ENCODE data around the gene ARL15. TPM values are rescaled to one million over a fixed set of nuclear protein-coding genes. Genes with fewer than 3 reads are reported as not detected.

The ARL15 gene
- total RNA-seq, 1 experiment from 2014 or later = 6.9 TPM

DNA sequence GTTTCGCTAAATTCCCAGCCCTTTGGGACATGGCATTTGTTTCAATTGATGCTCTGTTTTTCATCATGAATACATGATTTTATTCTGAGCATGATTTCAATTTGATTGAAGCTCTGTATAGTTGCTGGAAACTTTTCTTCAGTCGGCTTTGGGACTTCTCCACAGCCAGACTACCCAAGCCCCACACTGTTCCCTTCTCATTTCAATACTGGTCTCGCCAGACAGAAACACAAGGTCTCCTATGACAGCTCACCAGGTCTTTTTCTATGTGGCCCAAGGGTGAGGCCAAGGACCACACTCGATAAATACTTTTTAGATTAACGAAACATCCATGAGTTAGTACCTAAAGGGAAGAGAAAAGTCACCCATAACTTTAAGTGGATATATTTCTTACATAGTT is 132.2 kb downstream of the ARL15 start:
- ChIA-PET CTCF (no interaction called here), POLR2A (ENCODE audit: unreplicated experiment) (no interaction called here)
- BruUV-seq (replicated peaks) = no TSS peak
- no peaks in the 10 kb centered on the region for H3K9me2 ChIP-seq (replicated peaks; ENCODE audit: low read length)
- H4K20me1 ChIP-seq (ENCODE audit: low read length) = no peaks in the 10 kb centered on the region
- H3K4me1 ChIP-seq (ENCODE audit: insufficient read depth, low read length) = no peaks in the 10 kb centered on the region
- no peak overlapping the region for H3K4me2 ChIP-seq (ENCODE audit: low read length)
- H2AFZ ChIP-seq (ENCODE audit: low read length) = no peak overlapping the region
- H3K27ac ChIP-seq (ENCODE audit: low read length) = no peak overlapping the region
- DNase-seq = no peak
- ATAC-seq = no peak
- H3K9me3 ChIP-seq (ENCODE audit: low read length) = no peaks in the 10 kb centered on the region
- TF ChIP-seq, protein P1, sequence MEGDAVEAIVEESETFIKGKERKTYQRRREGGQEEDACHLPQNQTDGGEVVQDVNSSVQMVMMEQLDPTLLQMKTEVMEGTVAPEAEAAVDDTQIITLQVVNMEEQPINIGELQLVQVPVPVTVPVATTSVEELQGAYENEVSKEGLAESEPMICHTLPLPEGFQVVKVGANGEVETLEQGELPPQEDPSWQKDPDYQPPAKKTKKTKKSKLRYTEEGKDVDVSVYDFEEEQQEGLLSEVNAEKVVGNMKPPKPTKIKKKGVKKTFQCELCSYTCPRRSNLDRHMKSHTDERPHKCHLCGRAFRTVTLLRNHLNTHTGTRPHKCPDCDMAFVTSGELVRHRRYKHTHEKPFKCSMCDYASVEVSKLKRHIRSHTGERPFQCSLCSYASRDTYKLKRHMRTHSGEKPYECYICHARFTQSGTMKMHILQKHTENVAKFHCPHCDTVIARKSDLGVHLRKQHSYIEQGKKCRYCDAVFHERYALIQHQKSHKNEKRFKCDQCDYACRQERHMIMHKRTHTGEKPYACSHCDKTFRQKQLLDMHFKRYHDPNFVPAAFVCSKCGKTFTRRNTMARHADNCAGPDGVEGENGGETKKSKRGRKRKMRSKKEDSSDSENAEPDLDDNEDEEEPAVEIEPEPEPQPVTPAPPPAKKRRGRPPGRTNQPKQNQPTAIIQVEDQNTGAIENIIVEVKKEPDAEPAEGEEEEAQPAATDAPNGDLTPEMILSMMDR (conservative IDR thresholded peaks at IDR 0.05; ENCODE audit: low read depth, low read length) = no peak
- no peak for TF ChIP-seq EZH2phosphoT487 (IDR thresholded peaks at IDR 0.05; ENCODE audit: borderline replicate concordance, low read length)
- no peak for TF ChIP-seq EZH2 (IDR thresholded peaks at IDR 0.05; ENCODE audit: low read length, unreplicated experiment)
- no peaks in the 10 kb centered on the region for H3K79me2 ChIP-seq (ENCODE audit: low read length)
- H3K9ac ChIP-seq (ENCODE audit: low read length) = no peak overlapping the region
- H3K36me3 ChIP-seq (ENCODE audit: low read depth, low read length) = no peaks in the 10 kb centered on the region
- intact Hi-C loops (cut with micrococcal nuclease) = no loop called here
- H3K4me3 ChIP-seq (ENCODE audit: low read length) = no peak overlapping the region
- H3K27me3 ChIP-seq (ENCODE audit: low read length) = no peaks in the 10 kb centered on the region
- H3F3A ChIP-seq (ENCODE audit: low read length, unreplicated experiment) = no peaks in the 10 kb centered on the region

DNA sequence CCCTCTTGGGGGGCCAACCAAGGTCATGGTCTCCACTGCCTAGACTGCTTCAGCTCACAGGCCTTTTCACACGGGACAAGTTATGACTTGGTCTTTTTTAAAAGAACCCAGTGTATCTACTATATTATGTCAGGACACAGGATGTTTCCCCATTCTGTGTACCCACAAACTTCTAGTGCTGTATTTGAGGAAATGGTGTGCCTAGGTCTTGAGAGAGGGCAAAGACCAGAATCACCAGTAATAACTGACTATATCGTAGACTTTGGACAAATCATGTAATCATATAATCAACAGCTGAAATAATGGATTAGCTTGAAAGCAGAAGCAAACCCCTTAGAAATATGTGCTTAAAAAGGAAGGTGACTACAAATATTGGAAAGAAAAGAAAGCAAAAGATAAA is 133.3 kb downstream of the ARL15 start:
- H3K9me3 ChIP-seq (ENCODE audit: low read length) = no peaks in the 10 kb centered on the region
- DNase-seq (no peak), ATAC-seq (no peak)
- CTCF ChIA-PET = no interaction called here
- no peaks in the 10 kb centered on the region for H3K9me2 ChIP-seq (replicated peaks; ENCODE audit: low read length)
- H3K4me3 ChIP-seq (ENCODE audit: low read length) = no peak overlapping the region
- no peaks in the 10 kb centered on the region for H3K36me3 ChIP-seq (ENCODE audit: low read depth, low read length)
- no peaks in the 10 kb centered on the region for H3F3A ChIP-seq (ENCODE audit: low read length, unreplicated experiment)
- no peaks in the 10 kb centered on the region for H4K20me1 ChIP-seq (ENCODE audit: low read length)
- no TSS peak for BruUV-seq (replicated peaks)
- no peak overlapping the region for H3K4me2 ChIP-seq (ENCODE audit: low read length)
- intact Hi-C loops (cut with micrococcal nuclease) = no loop called here
- H3K27me3 ChIP-seq (ENCODE audit: low read length) = no peaks in the 10 kb centered on the region
- H2AFZ ChIP-seq (ENCODE audit: low read length) = no peak overlapping the region
- POLR2A ChIA-PET (ENCODE audit: unreplicated experiment) = no interaction called here
- no peak overlapping the region for H3K9ac ChIP-seq (ENCODE audit: low read length)
- no peaks in the 10 kb centered on the region for H3K79me2 ChIP-seq (ENCODE audit: low read length)
- TF ChIP-seq EZH2 (IDR thresholded peaks at IDR 0.05; ENCODE audit: low read length, unreplicated experiment) (no peak), EZH2phosphoT487 (IDR thresholded peaks at IDR 0.05; ENCODE audit: borderline replicate concordance, low read length) (no peak)
- TF ChIP-seq, protein P1 (conservative IDR thresholded peaks at IDR 0.05; ENCODE audit: low read depth, low read length) = no peak
- no peaks in the 10 kb centered on the region for H3K4me1 ChIP-seq (ENCODE audit: insufficient read depth, low read length)
- no peak overlapping the region for H3K27ac ChIP-seq (ENCODE audit: low read length)

DNA sequence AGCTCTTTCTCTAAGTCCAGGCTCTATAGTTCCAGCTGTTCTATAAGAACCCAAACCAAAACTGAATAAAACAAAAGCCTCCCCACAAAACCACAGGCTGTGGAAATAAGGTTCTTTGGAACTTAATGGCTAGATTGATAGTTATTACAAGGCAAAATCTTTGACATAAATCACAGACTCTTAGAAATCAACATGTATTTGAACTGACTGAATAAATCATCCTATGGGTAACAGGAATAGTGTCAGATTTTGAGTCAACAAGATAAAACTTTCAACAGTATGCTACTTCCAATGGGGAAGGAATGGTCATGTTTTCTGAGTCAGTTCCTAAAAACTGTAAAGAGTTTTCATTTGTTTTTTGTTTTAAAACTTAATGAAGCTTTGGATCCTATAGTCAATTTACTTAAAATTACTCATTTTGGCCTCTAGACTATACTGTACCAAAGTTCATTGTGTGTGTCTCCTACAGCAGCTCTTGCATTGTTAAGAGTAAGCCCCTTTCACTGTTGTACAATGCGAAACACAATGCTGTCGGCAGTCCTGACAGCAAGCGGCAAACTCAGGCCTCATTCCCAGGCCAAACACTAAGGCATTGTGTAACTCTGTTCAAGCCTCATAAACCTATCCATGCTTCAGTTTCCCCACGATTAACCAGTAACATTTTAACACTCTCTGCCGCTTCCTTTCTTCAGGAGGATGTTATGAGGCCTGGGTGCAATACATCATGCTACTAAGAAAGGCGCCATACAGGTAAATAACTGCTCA is 134.1 kb downstream of the ARL15 start:
- Histone ChIP-seq H3F3A (ENCODE audit: low read length, unreplicated experiment) (no peaks in the 10 kb centered on the region), H3K4me3 (ENCODE audit: low read length) (no peak overlapping the region), H3K79me2 (ENCODE audit: low read length) (no peaks in the 10 kb centered on the region), H2AFZ (ENCODE audit: low read length) (no peak overlapping the region), H3K27me3 (ENCODE audit: low read length) (no peaks in the 10 kb centered on the region), H3K9me2 (replicated peaks; ENCODE audit: low read length) (no peaks in the 10 kb centered on the region), H3K4me2 (ENCODE audit: low read length) (no peak overlapping the region), H3K36me3 (ENCODE audit: low read depth, low read length) (no peaks in the 10 kb centered on the region), H4K20me1 (ENCODE audit: low read length) (no peaks in the 10 kb centered on the region), H3K9me3 (ENCODE audit: low read length) (no peaks in the 10 kb centered on the region), H3K4me1 (ENCODE audit: insufficient read depth, low read length) (no peaks in the 10 kb centered on the region), H3K27ac (ENCODE audit: low read length) (no peak overlapping the region), H3K9ac (ENCODE audit: low read length) (no peak overlapping the region)
- no TSS peak for BruUV-seq (replicated peaks)
- no peak for DNase-seq
- POLR2A ChIA-PET (ENCODE audit: unreplicated experiment) = no interaction called here
- CTCF ChIA-PET = no interaction called here
- no peak for TF ChIP-seq EZH2 (IDR thresholded peaks at IDR 0.05; ENCODE audit: low read length, unreplicated experiment)
- no peak for ATAC-seq
- intact Hi-C loops (cut with micrococcal nuclease) = no loop called here

Data from PC-3 (cell line).